OCI-LY1 (cell line): Measurements from ENCODE around the gene SUSD1.

ENCODE experiments used
- CTCF ChIP-seq: fragments of 200-600 bp; sonication (generic), shearing (Covaris generic); IDR thresholded peaks from 2 replicates; pipeline ENCODE4 v1.5.1; 2017; ENCODE audit warnings: mild to moderate bottlenecking, antibody characterized with exemption, low read length, moderate library complexity, mixed read lengths
- EZH2 ChIP-seq: fragments of 200-600 bp; sonication (generic), shearing (Covaris generic); IDR thresholded peaks from 2 replicates; pipeline ENCODE4 v1.8.0; 2017; ENCODE audit warnings: borderline replicate concordance, mixed run types, mild to moderate bottlenecking, antibody characterized with exemption, low read length, moderate library complexity, mixed read lengths

- TF ChIP-seq CTCF (no peak), EZH2 (no peak)
Observed at GRCh38 chr9:112186695-112187094, 11.6 kb upstream of the SUSD1 start.
